ENCODE results near the gene KRT13.
A peak's percentile ranks its signal among the peaks of the same experiment; 100 is the strongest.

KRT13 gene

DNA sequence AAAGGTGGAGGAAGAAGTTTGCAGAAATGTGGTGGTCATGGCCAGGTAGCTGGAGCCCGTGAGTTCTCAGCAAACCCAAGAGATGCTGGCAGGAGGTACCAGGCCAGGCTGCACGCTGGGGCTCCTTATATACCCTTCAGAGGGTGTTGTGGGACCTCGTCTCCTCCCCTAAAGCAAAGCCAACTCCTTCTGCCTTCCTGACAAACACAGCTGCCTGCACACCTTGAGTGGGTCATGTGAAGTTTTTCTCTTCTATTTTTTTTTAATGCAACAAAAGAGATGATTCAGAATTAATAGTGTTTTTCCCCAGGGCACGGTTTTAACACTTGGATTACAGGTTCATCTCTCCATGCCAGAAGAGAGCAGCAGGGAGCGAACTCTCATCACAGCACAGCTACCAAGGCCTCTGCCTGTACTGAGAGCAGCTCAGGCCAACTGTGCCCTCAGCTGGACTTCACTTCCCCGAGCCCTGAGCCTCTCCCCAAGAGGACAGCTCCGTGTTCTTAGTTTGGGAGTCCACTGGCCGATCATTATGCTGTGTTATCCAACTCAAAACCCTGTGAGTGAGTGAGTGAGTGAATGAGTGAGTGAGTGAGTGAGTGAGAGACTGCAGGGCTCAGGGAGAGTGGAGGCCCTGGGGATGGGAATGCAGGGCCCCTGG, 13.5 kb upstream of the KRT13 start, which contains the start of gene KRT15:
Gene KRT15 (minus strand): TSS at position 102 of the 661 bp plus-strand sequence. CDS start 63 bp downstream, at position 39.
- peak; percentile 39 for DNase-seq

DNA sequence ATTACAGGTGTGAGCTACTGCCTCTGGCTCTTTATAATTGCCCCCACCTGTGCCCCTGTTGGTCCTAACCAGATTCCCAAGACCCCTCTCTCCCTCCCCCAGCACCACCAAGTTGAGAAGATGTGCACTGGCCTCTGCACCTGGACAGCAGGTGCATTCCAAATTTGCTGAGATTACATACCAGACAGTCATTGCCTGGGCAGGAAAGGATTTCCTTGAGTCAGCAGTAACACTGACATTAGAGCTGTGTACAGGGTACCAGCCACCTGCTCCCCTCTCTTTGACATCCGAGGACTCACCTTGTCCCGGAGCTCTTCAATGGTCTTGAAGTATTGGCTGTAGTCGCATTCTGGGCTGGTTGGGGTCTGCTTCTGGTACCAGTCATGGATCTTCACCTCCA, 12.6 kb upstream of the KRT13 start:
- no peak for DNase-seq

GRCh38 chr17:41516830-41517283, 11.4 kb upstream of the KRT13 start:
- peak; percentile 26 for DNase-seq

- no peak for DNase-seq
Observed at GRCh38 chr17:41516147-41516829, 10.9 kb upstream of the KRT13 start.

GRCh38 chr17:41513168-41513547, 7.7 kb upstream of the KRT13 start:
- DNase-seq, result no peak

DNA sequence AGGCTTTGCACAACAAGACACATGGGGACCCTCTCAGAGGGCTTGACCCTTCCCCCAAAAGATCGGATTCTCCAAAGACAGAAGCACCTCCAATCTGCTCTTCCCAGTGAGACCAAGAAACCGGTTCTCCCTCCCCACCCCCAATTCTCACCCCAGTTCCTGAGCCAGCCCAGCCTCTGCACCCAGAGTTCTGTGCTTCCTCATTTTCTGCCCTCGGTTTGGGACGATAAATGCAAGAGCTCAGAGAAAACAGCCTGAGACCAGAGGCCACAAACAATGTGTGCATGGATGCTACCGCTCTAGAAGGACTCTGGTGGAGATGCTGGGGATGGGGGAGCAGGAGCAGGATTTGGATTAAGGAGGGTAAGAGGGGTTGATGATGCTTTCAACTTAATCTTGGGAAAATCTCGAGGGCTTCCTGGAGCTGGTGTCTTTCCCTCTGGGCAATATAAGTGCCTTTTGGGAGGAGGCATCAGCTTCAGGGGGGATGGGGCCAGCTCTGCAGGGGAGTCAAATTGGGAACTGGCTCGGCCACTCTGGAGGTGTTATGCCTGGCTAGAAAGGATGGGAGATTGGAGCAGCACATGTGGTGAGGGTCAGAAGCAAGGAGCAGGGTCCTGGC, 7.2 kb upstream of the KRT13 start:
- DNase-seq, result no peak

DNA sequence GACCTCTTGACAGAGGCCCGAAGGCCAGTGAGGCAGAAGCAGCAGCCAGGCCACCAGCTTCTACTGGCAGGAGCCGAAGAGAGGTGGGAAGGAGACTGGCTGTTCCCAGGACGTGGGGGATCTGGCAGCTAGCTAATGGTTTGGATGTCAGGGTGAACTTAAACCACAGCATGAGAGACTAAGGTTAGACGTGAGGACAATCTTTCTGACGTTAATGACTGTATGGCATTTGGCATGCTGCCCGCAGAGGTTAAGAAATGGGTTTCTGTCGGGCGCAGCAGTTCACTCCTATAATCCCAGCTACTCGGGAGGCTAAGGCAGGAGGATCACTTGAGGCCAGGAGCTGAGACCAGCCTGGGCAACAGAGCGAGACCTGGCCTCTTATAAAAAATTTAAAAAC, 6.3 kb upstream of the KRT13 start:
- DNase-seq, result no peak

GRCh38 chr17:41511116-41511515, 5.7 kb upstream of the KRT13 start:
- no peak for DNase-seq

- no peak for DNase-seq
Observed at GRCh38 chr17:41510251-41511065, 5.0 kb upstream of the KRT13 start.

- DNase-seq, result no peak
Observed at GRCh38 chr17:41507315-41507880, 2.0 kb upstream of the KRT13 start.

DNA sequence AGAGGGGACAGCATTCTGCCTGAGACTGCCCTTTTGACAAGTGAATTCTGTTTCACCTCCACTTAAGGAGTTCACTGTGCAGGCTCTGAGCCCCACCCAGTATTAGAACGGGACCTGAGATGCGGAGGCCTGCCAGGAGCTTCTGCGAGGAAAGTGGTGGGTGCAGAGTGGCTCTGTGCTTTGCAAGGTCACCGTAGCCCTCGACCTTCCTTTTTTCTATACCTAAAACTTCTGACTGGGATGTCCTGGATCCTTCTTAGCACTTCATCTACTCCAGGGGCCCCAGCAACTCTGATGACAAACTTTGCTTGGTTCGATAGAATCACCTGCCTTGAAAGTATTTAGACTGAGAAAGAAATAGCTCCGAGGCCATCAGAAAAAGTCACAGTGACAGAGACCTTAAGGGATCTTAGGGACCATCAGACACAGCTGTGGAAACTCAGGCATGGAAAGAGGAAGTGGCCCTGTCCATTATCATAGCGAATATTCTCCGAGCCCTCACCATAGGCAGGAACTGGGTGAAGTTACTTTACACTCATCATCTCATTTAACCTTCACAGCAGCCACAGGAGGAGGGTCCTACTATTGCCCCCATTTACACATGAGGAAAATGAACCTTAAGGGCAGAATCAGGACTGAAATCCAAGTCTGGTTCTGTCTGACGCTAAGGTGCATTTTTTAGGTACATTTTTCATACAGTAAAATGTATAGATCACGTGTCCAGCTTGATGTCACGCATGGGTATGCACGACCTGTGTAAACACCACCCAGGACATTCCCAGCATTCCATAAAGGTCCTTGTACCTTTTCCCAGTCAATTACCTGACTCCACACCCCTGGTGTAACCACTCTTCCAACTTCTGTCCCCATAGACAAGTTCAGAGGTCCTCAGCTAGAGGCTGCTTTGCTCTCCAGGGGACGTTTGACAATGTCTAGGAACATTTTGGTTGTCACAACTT, 676 bp upstream of the KRT13 start:
- DNase-seq, result no peak

GRCh38 chr17:41504246-41504977, 1.0 kb downstream of the KRT13 start:
- no peak for DNase-seq

- DNase-seq, result no peak
Observed at GRCh38 chr17:41503202-41503601, 2.2 kb downstream of the KRT13 start.

GRCh38 chr17:41500131-41500911, 5.1 kb downstream of the KRT13 start:
- DNase-seq, result no peak

- DNase-seq, result no peak
Observed at GRCh38 chr17:41499714-41500113, 5.7 kb downstream of the KRT13 start.

- no peak for DNase-seq
Observed at GRCh38 chr17:41498276-41498675, 7.1 kb downstream of the KRT13 start.

GRCh38 chr17:41496803-41497484, 8.5 kb downstream of the KRT13 start:
- peak; percentile 53 for DNase-seq

GRCh38 chr17:41494524-41494923, 10.9 kb downstream of the KRT13 start:
- DNase-seq, result no peak

GRCh38 chr17:41492771-41493170, 12.6 kb downstream of the KRT13 start:
- no peak for DNase-seq

Measured in NCI-H2029 treated with DMSO at 0.1 percent for 48 hours (cell line).